Tibial nerve (tissue), 4 donors: ENCODE data around the gene HCRTR2. TPM values are rescaled to one million over a fixed set of nuclear protein-coding genes. Genes with fewer than 3 reads are reported as not detected.
"Not testable (repeated sequence)": the region's sequence is repeated elsewhere in the genome, so short reads cannot be mapped to it uniquely, and the experiment has no call there.

Experiments used
- DNase-seq, 2 donors: peaks; one replicate each; pipeline ENCODE4 v3.0.0-alpha.2; 2019; ENCODE audit warnings: low spot score in 2 of 2
- H3K27ac ChIP-seq, 4 donors: fragments of 200-600 bp; sonication (generic) in 3 of 4; one replicate each; pipeline ENCODE4 v1.5.1; 2017 to 2019; ENCODE audit warnings: mild to moderate bottlenecking in 1 of 4
- H3K27me3 ChIP-seq, 2 donors: fragments of 200-600 bp; sonication (generic) in 1 of 2; one replicate each; pipeline versions ENCODE4 v1.5.1 to v1.6.0; 2017 to 2019
- H3K36me3 ChIP-seq, 3 donors: fragments of 200-600 bp; sonication (generic); one replicate each; pipeline ENCODE4 v1.5.1; 2018 to 2019
- H3K4me1 ChIP-seq, 4 donors: fragments of 200-600 bp; sonication (generic) in 3 of 4; one replicate each; pipeline ENCODE4 v1.5.1; 2017 to 2019
- H3K4me3 ChIP-seq, 4 donors: fragments of 200-600 bp; sonication (generic) in 3 of 4; one replicate each; pipeline ENCODE4 v1.5.1; 2017 to 2019; ENCODE audit warnings: mild to moderate bottlenecking in 1 of 4, moderate library complexity in 1 of 4
- H3K9me3 ChIP-seq, 4 donors: fragments of 200-600 bp; sonication (generic) in 3 of 4; one replicate each; pipeline ENCODE4 v1.5.1; 2017 to 2019
- CTCF ChIP-seq, 5 experiments: fragments of 200-600 bp in 3 of 5; fragments of 450-650 bp in 2 of 5; sonication (generic) in 3 of 5; IDR thresholded peaks; one replicate each; pipeline ENCODE4 v1.5.1; 2016 to 2019; ENCODE audit warnings: antibody characterized with exemption in 5 of 5, mild to moderate bottlenecking in 3 of 5, moderate library complexity in 2 of 5
- EP300 ChIP-seq, 2 donors: sonication (generic); formaldehyde crosslinking; IDR thresholded peaks; one replicate each; pipeline ENCODE4 v1.6.1; 2017; ENCODE audit warnings: antibody characterized with exemption in 2 of 2, mild to moderate bottlenecking in 1 of 2
- POLR2A ChIP-seq, 2 donors: fragments of 450-650 bp; IDR thresholded peaks; one replicate each; pipeline ENCODE4 v1.6.1; 2017; ENCODE audit warnings: antibody characterized with exemption in 2 of 2, mild to moderate bottlenecking in 2 of 2, moderate library complexity in 2 of 2
- WGBS, 2 donors: methylation state at CpG; one replicate each; pipeline ENCODE4 v1.1.5; 2018; 5-methylcytosine and 5-hydroxymethylcytosine counted together
- total RNA-seq, 4 donors: library from RNA; depleted of rRNA; stranded (reverse); fragments of >200 nt; gene quantifications; one replicate each; pipeline ENCODE4 v1.1.0, GENCODE V29; 2016

Gene HCRTR2
- total RNA-seq, 4 donors from 2014 or later = not detected

GRCh38 chr6:55286824-55287223 is 112.5 kb downstream of the HCRTR2 start:
- WGBS, 2 donors = 81 to 83% methylated on average over 2 of the region's 2 CpGs
- no peak for TF ChIP-seq CTCF (IDR thresholded peaks at IDR 0.05)
- TF ChIP-seq EP300 (IDR thresholded peaks at IDR 0.05) = no peak
- TF ChIP-seq POLR2A (IDR thresholded peaks at IDR 0.05) = no peak

GRCh38 chr6:55290736-55291135 is 116.4 kb downstream of the HCRTR2 start:
- H3K36me3 ChIP-seq = no peaks in the 10 kb centered on the region
- DNase-seq = no peak
- no peaks in the 10 kb centered on the region for H3K9me3 ChIP-seq
- H3K27ac ChIP-seq = no peak overlapping the region
- no peak for TF ChIP-seq POLR2A (IDR thresholded peaks at IDR 0.05)
- TF ChIP-seq EP300 (IDR thresholded peaks at IDR 0.05) = no peak
- TF ChIP-seq CTCF (IDR thresholded peaks at IDR 0.05) = no peak
- 78 to 91% methylated on average over 2 of the region's 2 CpGs for WGBS, 2 donors
- no peaks in the 10 kb centered on the region for H3K27me3 ChIP-seq
- H3K4me3 ChIP-seq = no peak overlapping the region
- H3K4me1 ChIP-seq = no peaks in the 10 kb centered on the region

More at GRCh38 chr6:55286824-55287223, 112.5 kb downstream of the HCRTR2 start:
- Histone ChIP-seq H3K27ac (no peak overlapping the region), H3K9me3 (no peaks in the 10 kb centered on the region), H3K4me3 (no peak overlapping the region), H3K36me3 (no peaks in the 10 kb centered on the region), H3K27me3 (no peaks in the 10 kb centered on the region), H3K4me1 (no peaks in the 10 kb centered on the region)
- DNase-seq = no peak

- WGBS, 2 donors = 54 to 64% methylated on average over 2 of the region's 2 CpGs
- Histone ChIP-seq H3K9me3 (peaks cover 0 to 6% (median 0%) of the 10 kb centered on the region in 4 donors), H3K4me1 (no peaks in the 10 kb centered on the region), H3K4me3 (no peak overlapping the region), H3K27me3 (no peaks in the 10 kb centered on the region), H3K27ac (no peak overlapping the region), H3K36me3 (no peaks in the 10 kb centered on the region)
- TF ChIP-seq EP300 (IDR thresholded peaks at IDR 0.05) (no peak), CTCF (IDR thresholded peaks at IDR 0.05) (no peak), POLR2A (IDR thresholded peaks at IDR 0.05) (no peak)
- no peak for DNase-seq
Observed at GRCh38 chr6:55293116-55293515, 118.8 kb downstream of the HCRTR2 start.

GRCh38 chr6:55297214-55297613 is 122.9 kb downstream of the HCRTR2 start:
- not testable (repeated sequence) for H3K4me1 ChIP-seq, H3K36me3 ChIP-seq, H3K4me3 ChIP-seq, H3K27me3 ChIP-seq, H3K9me3 ChIP-seq, H3K27ac ChIP-seq, DNase-seq
- WGBS, 2 donors = 94 to 95% methylated on average over 3 of the region's 3 CpGs

GRCh38 chr6:55299286-55299985 is 125.1 kb downstream of the HCRTR2 start:
- WGBS, 2 donors = 81 to 87% methylated on average over 5 of the region's 5 CpGs
- no peak overlapping the region for H3K4me3 ChIP-seq

More at GRCh38 chr6:55299286-55299985, 125.1 kb downstream of the HCRTR2 start:
- Histone ChIP-seq H3K27ac (no peak overlapping the region), H3K27me3 (no peaks in the 10 kb centered on the region), H3K4me1 (no peaks in the 10 kb centered on the region), H3K9me3 (peaks cover 0 to 6% (median 0%) of the 10 kb centered on the region in 4 donors), H3K36me3 (no peaks in the 10 kb centered on the region)
- no peak for DNase-seq
- TF ChIP-seq POLR2A (IDR thresholded peaks at IDR 0.05) (no peak), CTCF (IDR thresholded peaks at IDR 0.05) (no peak), EP300 (IDR thresholded peaks at IDR 0.05) (no peak)
